Caco-2 (cell line): ENCODE measurements around the gene SFTA2. TPM values are rescaled to one million over a fixed set of nuclear protein-coding genes. Genes with fewer than 3 reads are reported as not detected.

Experiments used
- BruUV-seq: library from RNA; stranded (reverse); fragments of 400-500 nt; replicated peaks from 2 replicates; lab custom pipeline; 2021; lab: Mats Ljungman, UMichigan
- CTCF ChIA-PET: fragments of 300-600 bp; sonication (Branson Sonifier 250); formaldehyde crosslinking; loops from one replicate; lab custom pipeline; 2022; ENCODE audit warnings: antibody characterized with exemption; lab: Charles Lee
- POLR2A ChIA-PET: fragments of 300-600 bp; sonication (Branson Sonifier 250); formaldehyde crosslinking; loops from one replicate; lab custom pipeline; 2022; ENCODE audit warnings: antibody characterized with exemption; lab: Charles Lee
- DNase-seq, 2 experiments: peaks; one replicate each; pipeline versions ENCODE4 v3.0.0 to v3.0.0-alpha.2; 2020 to 2022
- H3K27me3 ChIP-seq: replicated peaks from 2 replicates; pipeline ENCODE4 v1.6.0; 2011; ENCODE audit warnings: low read length; ENCODE audit not compliant: control insufficient read depth, insufficient read depth
- H3K36me3 ChIP-seq: 2 replicates; pipeline ENCODE4 v1.5.1; 2011; ENCODE audit warnings: low read length; ENCODE audit not compliant: control insufficient read depth, insufficient read depth
- H3K4me1 ChIP-seq: fragments of 250-450 bp; sonication (Bioruptor Pico); 2 replicates; pipeline ENCODE4 v1.5.1; 2020; ENCODE audit warnings: mild to moderate bottlenecking
- H3K4me3 ChIP-seq: 2 replicates; pipeline ENCODE4 v1.5.1; 2011; ENCODE audit warnings: low read depth, mild to moderate bottlenecking, control low read depth, low read length
- H3K9me3 ChIP-seq: fragments of 250-450 bp; sonication (Bioruptor Pico); 2 replicates; pipeline ENCODE4 v1.5.1; 2020; ENCODE audit warnings: mild to moderate bottlenecking, moderate library complexity
- H3K27ac Mint-ChIP-seq: one replicate; pipeline ENCODE4 v1.8.0; 2022; ENCODE audit warnings: mixed read lengths; ENCODE audit not compliant: unreplicated experiment
- H3K27me3 Mint-ChIP-seq: one replicate; pipeline ENCODE4 v1.8.0; 2022; ENCODE audit warnings: mixed read lengths; ENCODE audit not compliant: insufficient read depth, unreplicated experiment
- H3K36me3 Mint-ChIP-seq: one replicate; pipeline ENCODE4 v1.8.0; 2022; ENCODE audit warnings: mild to moderate bottlenecking, mixed read lengths; ENCODE audit not compliant: insufficient read depth, unreplicated experiment
- H3K4me1 Mint-ChIP-seq: one replicate; pipeline ENCODE4 v1.8.0; 2022; ENCODE audit warnings: low read depth, mixed read lengths; ENCODE audit not compliant: unreplicated experiment
- H3K4me3 Mint-ChIP-seq: one replicate; pipeline ENCODE4 v1.8.0; 2022; ENCODE audit warnings: mild to moderate bottlenecking, moderate library complexity, mixed read lengths; ENCODE audit not compliant: unreplicated experiment
- H3K9me3 Mint-ChIP-seq: one replicate; pipeline ENCODE4 v1.8.0; 2022; ENCODE audit warnings: mixed read lengths; ENCODE audit not compliant: unreplicated experiment
- CTCF ChIP-seq, 2 experiments: fragments of 200-600 bp in 1 of 2; IDR thresholded peaks; 1 replicate in 1 of 2; 2 replicates in 1 of 2; pipeline versions ENCODE4 v1.5.1 to v1.8.0; 2011 to 2022; ENCODE audit warnings: antibody characterized with exemption in 1 of 2, control low read depth in 1 of 2, inconsistent platforms in 1 of 2, low read depth in 1 of 2, low read length in 1 of 2, mild to moderate bottlenecking in 1 of 2, moderate library complexity in 1 of 2; ENCODE audit not compliant: insufficient read depth in 1 of 2, severe bottlenecking in 1 of 2, unreplicated experiment in 1 of 2
- intact Hi-C: fragments of 100-400 bp; cut with micrococcal nuclease; formaldehyde crosslinking; loops from one replicate; pipeline ENCODE4 v1.10.0; 2022; ENCODE audit not compliant: unreplicated experiment
- total RNA-seq: library from RNA; stranded (reverse); gene quantifications from 2 replicates; pipeline ENCODE4 v1.2.3, GENCODE V29; 2022

SFTA2 gene
- total RNA-seq, 1 experiment from 2014 or later: 9.6 TPM

DNA sequence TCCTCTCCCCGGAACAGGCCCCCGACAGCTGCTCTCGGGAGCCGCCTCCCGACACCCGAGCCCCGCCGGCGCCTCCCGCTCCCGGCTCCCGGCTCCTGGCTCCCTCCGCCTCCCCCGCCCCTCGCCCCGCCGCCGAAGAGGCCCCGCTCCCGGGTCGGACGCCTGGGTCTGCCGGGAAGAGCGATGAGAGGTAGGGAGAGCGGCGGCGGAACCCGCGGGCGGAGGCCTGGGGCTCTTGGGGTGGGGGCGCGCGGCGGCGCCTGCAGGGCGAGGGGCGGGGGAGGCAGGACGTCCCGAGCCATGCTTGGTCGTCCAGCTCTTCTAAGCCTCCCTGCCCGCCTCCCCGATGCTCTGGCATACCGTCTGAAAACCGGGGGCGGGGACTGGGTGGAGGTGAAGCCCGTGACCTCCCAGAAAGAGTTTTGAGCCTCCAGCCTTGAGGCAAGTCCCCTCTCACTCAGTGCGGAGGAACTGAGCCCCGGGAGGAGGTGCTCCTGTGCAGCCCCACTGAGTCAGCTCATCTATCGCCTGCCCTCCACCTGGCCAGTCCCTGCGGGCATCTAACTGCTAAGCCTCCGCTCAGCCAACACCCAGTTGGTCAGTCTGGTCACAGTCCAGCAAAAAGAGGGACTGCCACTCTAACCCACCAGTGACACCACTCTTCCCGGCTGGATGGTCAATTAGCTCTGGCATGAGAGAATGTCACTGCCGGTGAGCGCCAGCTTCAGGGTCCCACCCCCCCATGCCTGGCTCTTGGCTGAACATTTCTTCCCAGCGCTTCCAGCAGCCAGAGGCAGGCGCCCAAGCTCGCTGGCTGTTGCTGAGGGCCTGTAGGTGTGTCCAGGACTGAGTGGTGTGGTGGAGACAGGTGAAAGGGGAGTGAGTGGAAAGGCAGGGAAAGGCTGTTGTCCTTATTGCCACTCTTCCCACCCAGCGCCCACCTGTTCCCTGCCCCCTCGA is 47.2 kb downstream of the SFTA2 start:
- no peak for TF ChIP-seq CTCF (IDR thresholded peaks at IDR 0.05; ENCODE audit: insufficient read depth in 1 of 2, low read depth in 1 of 2, low read length in 1 of 2, severe bottlenecking in 1 of 2, unreplicated experiment in 1 of 2)
- peak overlapping the region; percentile 46 for H3K4me3 ChIP-seq
- POLR2A ChIA-PET: interaction anchor here (0.6 to 2.0 kb wide), 4 partner anchors 24 to 168 kb away, joined by 4 to 6 read pairs (median 4); partner anchors contain the start of genes MDC1 and VARS2
- CTCF ChIA-PET: interaction anchor here (0.6 to 3.2 kb wide), 12 partner anchors 23 to 373 kb away, joined by 3 to 21 read pairs (median 6); partner anchors contain the start of genes GTF2H4 and VARS2
- 0 out of 2 replicates have a peak, but pooled peaks cover 1% of the 10 kb centered on the region for H3K36me3 ChIP-seq
- peak overlapping the region; percentile 82 for H3K27ac Mint-ChIP-seq
- peak overlapping the region; percentile 83 for H3K4me3 Mint-ChIP-seq
- DNase-seq: peak; percentile 51 to 56
- peaks cover 6% of the 10 kb centered on the region for H3K36me3 Mint-ChIP-seq
- peaks cover 39% of the 10 kb centered on the region for H3K4me1 ChIP-seq
- no peaks in the 10 kb centered on the region for H3K27me3 ChIP-seq
- peaks cover 43% of the 10 kb centered on the region for H3K4me1 Mint-ChIP-seq
- H3K27me3 Mint-ChIP-seq: no peaks in the 10 kb centered on the region
- BruUV-seq: no TSS peak
- no peaks in the 10 kb centered on the region for H3K9me3 Mint-ChIP-seq
- no peaks in the 10 kb centered on the region for H3K9me3 ChIP-seq
- intact Hi-C loops: no loop called here

DNA sequence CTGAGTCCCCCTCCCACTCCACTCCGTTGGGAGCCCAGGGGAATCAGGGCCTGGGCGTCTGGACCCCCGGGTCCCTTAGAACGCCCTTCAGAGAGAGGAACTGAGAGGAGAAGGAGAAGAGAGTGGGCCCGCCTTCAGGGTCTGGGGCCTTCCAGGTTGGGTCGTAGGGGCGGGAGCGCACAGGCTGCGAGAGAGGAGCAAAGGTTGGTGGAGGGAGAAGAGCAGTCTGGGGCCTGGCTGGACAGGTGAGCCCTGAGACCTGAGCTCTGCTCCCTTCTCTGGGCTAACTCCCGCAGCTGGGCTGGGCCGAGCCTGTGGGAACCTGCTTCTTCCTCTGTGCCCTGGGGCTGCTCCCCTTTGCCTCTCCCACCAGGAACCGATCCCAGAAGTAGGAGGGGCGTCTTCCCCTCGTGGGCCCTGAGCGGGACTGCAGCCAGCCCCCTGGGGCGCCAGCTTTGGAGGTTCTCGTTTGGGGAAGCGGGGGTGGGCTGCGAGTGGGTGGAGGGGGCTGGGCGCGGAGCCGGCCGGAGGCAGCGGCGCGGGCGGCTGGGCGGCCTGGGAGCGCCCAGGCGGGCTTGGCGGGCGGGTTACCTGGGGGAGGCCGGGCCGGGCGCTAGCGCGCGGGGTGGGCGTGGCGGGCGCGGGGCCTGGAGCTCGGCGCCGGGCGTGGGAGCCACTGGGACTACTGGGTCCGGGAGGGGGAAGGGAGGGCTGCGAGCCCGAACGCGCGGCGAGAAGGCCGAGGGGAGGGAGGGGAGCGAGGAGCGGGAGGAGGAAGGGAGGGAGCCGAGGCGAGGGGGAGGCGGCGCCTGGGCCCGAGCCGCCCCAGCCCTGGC is 48.1 kb downstream of the SFTA2 start, which contains the start of gene DDR1:
Gene DDR1, plus strand, starts transcription at position 835 of the 836 bp plus-strand sequence. CDS start 4,211 bp downstream, outside the sequence.
- BruUV-seq: no TSS peak
- peaks cover 43% of the 10 kb centered on the region for H3K4me1 Mint-ChIP-seq
- H3K27ac Mint-ChIP-seq: peak within 1 kb of the TSS; percentile 82
- peak; percentile 81 to 82 for DNase-seq
- POLR2A ChIA-PET: interaction anchor here (0.6 to 1.0 kb wide), 3 partner anchors 25 to 326 kb away, joined by 4 to 12 read pairs (median 4); partner anchors contain the start of gene PRR3
- Histone ChIP-seq H3K9me3 (no peaks in the 10 kb centered on the region), H3K27me3 (no peaks in the 10 kb centered on the region), H3K36me3 (0 out of 2 replicates have a peak, but pooled peaks cover 1% of the 10 kb centered on the region), H3K4me3 (peak within 1 kb of the TSS; percentile 46), H3K4me1 (peaks cover 39% of the 10 kb centered on the region)
- intact Hi-C loops: loop anchor here (2.0 kb wide), 1 partner anchor 25 kb away; the partner anchor contains the start of gene GTF2H4
- CTCF ChIA-PET: interaction anchor here (0.6 to 3.2 kb wide), 12 partner anchors 24 to 203 kb away, joined by 3 to 21 read pairs (median 10); partner anchors contain the start of genes GTF2H4 and VARS2
- peaks cover 6% of the 10 kb centered on the region for H3K36me3 Mint-ChIP-seq
- H3K9me3 Mint-ChIP-seq: no peaks in the 10 kb centered on the region
- peak within 1 kb of the TSS; percentile 83 for H3K4me3 Mint-ChIP-seq
- TF ChIP-seq CTCF (IDR thresholded peaks at IDR 0.05; ENCODE audit: insufficient read depth in 1 of 2, low read depth in 1 of 2, low read length in 1 of 2, severe bottlenecking in 1 of 2, unreplicated experiment in 1 of 2): no peak
- no peaks in the 10 kb centered on the region for H3K27me3 Mint-ChIP-seq
